HG03060 (cell line): ENCODE results near the gene ENO4.

Experiments used
- ATAC-seq: cut with Tn5 transposase; IDR thresholded peaks from one replicate; pipeline ENCODE4 v1.9.1; 2021; ENCODE audit warnings: low read depth, moderate number of reproducible peaks; ENCODE audit not compliant: unreplicated experiment

The ENO4 gene

DNA sequence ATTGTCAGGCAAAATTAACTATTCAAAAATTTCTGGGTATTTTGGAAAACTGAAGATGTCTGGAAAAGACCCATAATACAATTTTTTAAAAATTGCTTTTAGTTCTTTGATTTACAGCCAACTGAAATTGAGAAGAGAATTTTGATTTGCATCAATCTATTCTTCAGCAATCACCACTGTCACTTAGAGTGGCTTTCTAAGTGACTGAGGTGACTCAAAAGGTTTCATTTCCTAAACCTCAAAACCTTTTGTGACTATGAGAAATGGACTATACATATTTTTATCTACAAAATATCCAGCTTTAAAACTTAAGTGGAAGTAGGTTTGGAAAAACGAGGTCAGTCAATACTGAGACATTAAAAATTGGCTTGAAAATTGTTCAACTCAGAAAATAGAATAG, 60.0 kb downstream of the ENO4 start:
- no peak for ATAC-seq

DNA sequence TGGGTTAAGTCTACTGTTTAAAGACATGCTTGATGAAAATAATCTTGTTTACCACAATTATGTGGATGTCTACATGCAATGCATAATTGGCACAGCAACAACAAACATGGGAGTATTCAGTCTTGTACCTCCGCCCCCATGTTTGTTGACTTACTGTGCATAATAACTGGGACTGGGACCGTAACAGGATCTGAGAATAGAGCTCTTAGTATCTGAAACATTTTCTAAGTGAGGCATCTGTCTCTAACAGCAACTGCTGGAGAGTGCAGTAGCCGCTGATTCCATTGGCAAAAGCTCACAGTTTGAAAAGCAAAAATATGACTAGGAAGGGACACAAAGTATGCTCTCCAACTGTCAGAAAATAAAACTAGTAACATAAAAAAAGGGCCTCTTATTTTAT, 61.6 kb downstream of the ENO4 start:
- ATAC-seq: no peak

- no peak for ATAC-seq
Measured at GRCh38 chr10:116912162-116912561, 62.9 kb downstream of the ENO4 start.

DNA sequence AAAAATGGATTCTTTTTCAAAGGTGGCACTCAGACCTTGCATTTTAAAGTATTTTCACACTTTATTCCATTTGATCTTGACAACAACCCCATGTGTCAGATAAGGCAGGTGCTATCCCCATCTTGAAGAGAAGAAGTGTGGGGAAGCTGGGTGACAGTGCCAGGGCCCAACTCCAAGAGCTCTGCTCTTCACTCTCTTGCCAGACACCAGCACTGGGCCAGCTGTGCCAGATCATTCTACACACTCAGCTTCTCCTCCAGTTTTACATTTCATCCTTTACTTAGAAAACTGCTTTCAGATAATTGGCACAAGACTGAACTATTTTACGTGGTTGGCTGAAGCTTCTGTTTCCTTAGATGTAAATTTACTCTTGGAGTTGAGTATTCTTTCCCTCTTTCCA, 64.4 kb downstream of the ENO4 start:
- no peak for ATAC-seq

DNA sequence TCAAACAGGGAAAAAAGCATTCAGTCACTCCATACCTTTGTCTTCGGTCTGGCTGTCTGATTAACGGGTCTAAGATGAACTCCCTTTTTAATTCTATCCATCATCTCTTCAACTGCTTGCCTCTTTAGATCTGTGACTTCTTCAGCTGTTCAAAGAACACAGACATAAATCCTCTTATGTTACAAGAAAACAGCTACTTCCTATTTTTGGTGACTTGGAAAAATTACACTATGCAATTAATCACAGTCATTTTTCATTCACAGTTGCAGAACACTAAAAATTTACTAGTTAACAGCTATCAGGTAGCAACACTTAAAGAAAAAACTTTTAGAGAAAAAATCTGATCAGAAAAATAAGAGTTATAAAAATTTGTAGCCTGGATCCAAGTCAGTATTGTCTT, 66.0 kb downstream of the ENO4 start:
- no peak for ATAC-seq

DNA sequence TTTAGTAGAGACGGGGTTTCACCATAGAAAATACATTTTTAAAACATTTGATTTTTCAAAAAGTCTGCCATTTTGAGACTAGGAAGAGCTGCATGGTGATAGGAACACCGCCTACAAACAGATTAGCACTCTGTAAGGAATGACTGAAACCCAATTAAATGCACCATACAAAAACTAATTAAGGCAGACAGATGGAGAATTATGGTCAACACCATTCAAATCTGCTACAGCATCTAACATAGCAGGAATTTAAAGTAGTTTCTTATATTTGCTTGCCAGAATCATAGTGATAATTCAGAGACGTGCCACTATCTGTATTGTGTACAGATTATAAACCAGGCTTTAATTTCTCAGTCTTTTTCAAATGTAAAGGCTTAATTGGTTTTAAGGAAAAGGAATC, 68.2 kb downstream of the ENO4 start:
- no peak for ATAC-seq

GRCh38 chr10:116918583-116918982, 69.3 kb downstream of the ENO4 start:
- no peak for ATAC-seq

DNA sequence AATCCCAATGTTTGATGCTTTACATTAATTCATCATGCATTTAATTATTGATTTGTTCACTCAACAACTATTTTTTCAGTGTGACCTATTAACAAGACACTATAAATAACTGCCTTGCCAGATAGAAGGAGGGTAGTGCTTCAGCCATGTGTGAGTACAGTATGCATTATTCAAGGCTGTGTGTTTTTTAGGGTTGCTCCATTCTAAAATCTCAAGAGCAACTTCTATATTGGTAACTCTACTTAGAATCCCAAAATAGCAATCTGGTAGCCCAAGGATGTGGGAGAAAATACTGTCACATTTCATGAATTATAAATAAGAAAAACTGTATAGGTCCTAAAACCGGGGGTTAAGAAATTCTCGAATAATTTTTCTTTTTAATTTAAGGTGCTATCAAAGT, 69.9 kb downstream of the ENO4 start:
- no peak for ATAC-seq

GRCh38 chr10:116919706-116920105, 70.4 kb downstream of the ENO4 start:
- ATAC-seq: no peak

GRCh38 chr10:116925056-116925455, 75.8 kb downstream of the ENO4 start:
- ATAC-seq: no peak

DNA sequence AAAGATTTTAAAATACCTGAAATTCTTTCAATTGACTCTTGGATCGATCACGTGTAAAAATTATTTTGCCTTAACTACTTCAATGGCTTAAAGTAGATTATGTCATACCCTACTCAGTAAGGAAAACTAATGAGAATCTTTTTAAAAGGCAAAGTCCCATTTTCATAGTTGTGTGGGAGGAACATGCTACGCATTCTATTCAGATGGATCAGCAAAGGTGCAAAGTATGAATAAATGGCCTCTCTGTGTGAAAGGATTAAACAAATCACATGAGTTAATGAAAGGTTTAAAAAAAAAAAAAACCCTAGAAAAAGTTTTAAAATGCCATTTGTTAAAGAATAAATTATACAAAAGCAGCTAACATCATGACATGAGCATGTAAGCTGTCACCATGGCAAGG, 77.1 kb downstream of the ENO4 start:
- no peak for ATAC-seq

DNA sequence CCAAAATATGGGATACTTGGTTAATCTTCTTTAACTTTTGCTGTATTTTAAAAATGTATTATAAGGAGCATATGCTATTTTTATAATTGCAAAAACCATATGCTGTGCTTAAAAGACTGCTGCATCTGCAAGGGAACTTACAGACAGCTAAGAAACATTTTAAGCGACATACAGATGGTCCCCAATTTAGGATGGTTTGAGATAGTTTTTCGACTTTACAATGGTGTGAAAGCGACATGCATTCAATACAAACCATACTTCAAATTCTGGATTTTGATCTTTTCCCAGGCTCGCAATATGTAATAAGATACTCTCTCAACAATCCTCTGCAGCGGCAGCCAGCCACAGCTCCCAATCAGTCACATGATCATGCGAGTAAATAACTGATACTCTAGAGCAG, 82.5 kb downstream of the ENO4 start:
- no peak for ATAC-seq
